MM.1S (cell line): Measurements from ENCODE around the gene ATG3.

Source experiments
- DNase-seq: peaks from one replicate; pipeline ENCODE4 v3.0.0-alpha.2; 2015
- H2AFZ ChIP-seq: fragments of 300-600 bp; sonication (generic); 2 replicates; pipeline ENCODE4 v1.6.0; 2016; ENCODE audit warnings: antibody characterized with exemption, low read length
- H3F3A ChIP-seq: fragments of 300-600 bp; sonication (generic); 2 replicates; pipeline ENCODE4 v1.6.1; 2016; ENCODE audit warnings: mild to moderate bottlenecking, antibody characterized with exemption, low read length, moderate library complexity, mixed read lengths; ENCODE audit not compliant: insufficient read depth
- H3K27ac ChIP-seq: fragments of 300-600 bp; sonication (generic); 2 replicates; pipeline ENCODE4 v1.5.1; 2016; ENCODE audit warnings: mild to moderate bottlenecking, low read length
- H3K27me3 ChIP-seq: fragments of 300-600 bp; sonication (generic); replicated peaks from 2 replicates; pipeline ENCODE4 v1.6.0; 2016; ENCODE audit warnings: low read length; ENCODE audit not compliant: insufficient read depth
- H3K36me3 ChIP-seq: fragments of 300-600 bp; sonication (generic); replicated peaks from 2 replicates; pipeline ENCODE4 v1.6.1; 2016; ENCODE audit warnings: mild to moderate bottlenecking, low read length, mixed read lengths; ENCODE audit not compliant: insufficient read depth
- H3K4me1 ChIP-seq: fragments of 300-600 bp; sonication (generic); 2 replicates; pipeline ENCODE4 v1.6.1; 2016; ENCODE audit warnings: low read length, mixed read lengths
- H3K4me2 ChIP-seq: fragments of 300-600 bp; sonication (generic); 2 replicates; pipeline ENCODE4 v1.6.0; 2016; ENCODE audit warnings: low read depth, low read length
- H3K4me3 ChIP-seq: fragments of 300-600 bp; sonication (generic); 2 replicates; pipeline ENCODE4 v1.5.1; 2016; ENCODE audit warnings: low read length, mixed read lengths
- H3K79me2 ChIP-seq: fragments of 300-600 bp; sonication (generic); 2 replicates; pipeline ENCODE4 v1.6.1; 2016; ENCODE audit warnings: mixed run types, low read length, mixed read lengths
- H3K9ac ChIP-seq: fragments of 300-600 bp; sonication (generic); 2 replicates; pipeline ENCODE4 v1.6.1; 2016; ENCODE audit warnings: low read length, mixed read lengths
- H3K9me2 ChIP-seq: fragments of 300-600 bp; sonication (generic); replicated peaks from 2 replicates; pipeline ENCODE4 v1.6.1; 2016; ENCODE audit warnings: mild to moderate bottlenecking, low read length, mixed read lengths; ENCODE audit not compliant: insufficient read depth
- H3K9me3 ChIP-seq: fragments of 300-600 bp; sonication (generic); replicated peaks from 2 replicates; pipeline ENCODE4 v1.6.1; 2016; ENCODE audit warnings: mild to moderate bottlenecking, low read length, mixed read lengths; ENCODE audit not compliant: insufficient read depth
- H4K20me1 ChIP-seq: fragments of 300-600 bp; sonication (generic); 2 replicates; pipeline ENCODE4 v1.6.1; 2016; ENCODE audit warnings: mild to moderate bottlenecking, low read length, moderate library complexity, mixed read lengths; ENCODE audit not compliant: insufficient read depth
- CTCF ChIP-seq: fragments of 300-600 bp; sonication (generic); IDR thresholded peaks from 2 replicates; pipeline ENCODE4 v1.5.1; 2016; ENCODE audit warnings: antibody characterized with exemption, low read length, mixed read lengths
- EZH2 ChIP-seq: fragments of 300-600 bp; sonication (generic); optimal IDR thresholded peaks from 2 replicates; pipeline ENCODE3; 2017; ENCODE audit warnings: low read depth, mild to moderate bottlenecking, antibody characterized with exemption, low read length, mixed read lengths
- EZH2phosphoT487 ChIP-seq: fragments of 300-600 bp; sonication (generic); IDR thresholded peaks from 2 replicates; pipeline ENCODE4 v1.6.1; 2018; ENCODE audit warnings: antibody characterized with exemption, low read length

Gene ATG3

DNA sequence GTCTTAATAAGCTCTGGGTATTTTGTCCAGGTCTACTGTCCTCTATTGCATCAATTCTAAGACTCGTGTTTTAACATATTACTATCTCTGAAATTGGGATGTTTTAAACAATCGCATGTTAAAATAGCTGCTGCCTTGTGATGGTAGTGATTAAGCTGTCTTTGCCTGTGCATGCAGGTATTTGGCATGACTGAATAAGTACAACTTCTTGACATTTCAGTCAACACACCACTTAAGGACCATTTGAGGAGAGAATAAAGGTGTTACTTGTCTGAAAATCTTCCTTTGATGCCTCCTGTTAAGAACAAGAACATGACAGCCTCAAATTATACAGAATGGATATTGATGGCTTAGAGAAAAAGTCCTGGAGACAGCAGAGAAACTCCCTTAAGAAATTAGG, 33.1 kb upstream of the ATG3 start:
- no peaks in the 10 kb centered on the region for H3K79me2 ChIP-seq
- no peaks in the 10 kb centered on the region for H3K9me2 ChIP-seq
- H3K4me1 ChIP-seq = no peaks in the 10 kb centered on the region
- no peak for DNase-seq
- H2AFZ ChIP-seq = no peak overlapping the region
- H3K4me2 ChIP-seq = no peak overlapping the region
- no peak overlapping the region for H3K4me3 ChIP-seq
- no peak overlapping the region for H3K27ac ChIP-seq
- TF ChIP-seq EZH2 (no peak), CTCF (no peak), EZH2phosphoT487 (no peak)
- H4K20me1 ChIP-seq = no peaks in the 10 kb centered on the region
- H3K9ac ChIP-seq = no peak overlapping the region
- no peaks in the 10 kb centered on the region for H3K9me3 ChIP-seq
- no peaks in the 10 kb centered on the region for H3F3A ChIP-seq
- H3K36me3 ChIP-seq = no peaks in the 10 kb centered on the region
- no peaks in the 10 kb centered on the region for H3K27me3 ChIP-seq

- no peaks in the 10 kb centered on the region for H3K9me3 ChIP-seq
- H3K79me2 ChIP-seq = no peaks in the 10 kb centered on the region
- no peaks in the 10 kb centered on the region for H3K4me1 ChIP-seq
- no peak overlapping the region for H3K9ac ChIP-seq
- H3K4me3 ChIP-seq = no peak overlapping the region
- H3K36me3 ChIP-seq = no peaks in the 10 kb centered on the region
- no peak overlapping the region for H3K27ac ChIP-seq
- no peaks in the 10 kb centered on the region for H3K9me2 ChIP-seq
- DNase-seq = no peak
- TF ChIP-seq EZH2 (no peak), EZH2phosphoT487 (no peak), CTCF (no peak)
- H3F3A ChIP-seq = no peaks in the 10 kb centered on the region
- H3K27me3 ChIP-seq = no peaks in the 10 kb centered on the region
- no peak overlapping the region for H2AFZ ChIP-seq
- H3K4me2 ChIP-seq = no peak overlapping the region
- no peaks in the 10 kb centered on the region for H4K20me1 ChIP-seq
Observed at GRCh38 chr3:112593258-112593657, 31.5 kb upstream of the ATG3 start.

DNA sequence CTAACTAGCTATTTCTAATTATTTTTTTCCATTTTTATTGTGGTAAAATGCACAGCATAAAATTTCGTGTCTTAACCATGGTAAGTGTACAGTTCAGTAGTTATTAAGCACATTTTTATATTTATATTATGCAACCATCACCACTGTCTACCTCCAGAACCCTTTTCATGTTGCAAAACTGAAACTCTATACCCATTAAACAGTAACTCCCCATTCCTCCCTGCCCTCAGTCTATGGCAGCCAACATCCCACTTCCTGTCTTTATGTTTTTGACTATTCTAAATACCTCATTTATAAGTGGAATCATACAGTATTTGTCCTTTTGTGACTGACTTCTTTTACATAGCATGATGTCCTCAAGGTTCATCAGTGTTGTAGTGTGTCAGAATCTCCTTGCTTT, 25.6 kb upstream of the ATG3 start:
- Histone ChIP-seq H3K36me3 (no peaks in the 10 kb centered on the region), H3K4me3 (no peak overlapping the region), H3F3A (no peaks in the 10 kb centered on the region), H3K79me2 (no peaks in the 10 kb centered on the region), H3K27ac (no peak overlapping the region), H3K9me2 (no peaks in the 10 kb centered on the region), H2AFZ (no peak overlapping the region), H3K4me1 (peaks cover 8% of the 10 kb centered on the region; the same call in 1 of the 2 replicates), H3K9me3 (no peaks in the 10 kb centered on the region), H4K20me1 (no peaks in the 10 kb centered on the region), H3K27me3 (no peaks in the 10 kb centered on the region), H3K4me2 (no peak overlapping the region), H3K9ac (no peak overlapping the region)
- DNase-seq = no peak
- TF ChIP-seq CTCF = no peak
- no peak for TF ChIP-seq EZH2
- no peak for TF ChIP-seq EZH2phosphoT487
